IMR-90 (cell line): ENCODE measurements around the gene NFIA. TPM values are rescaled to one million over a fixed set of nuclear protein-coding genes. Genes with fewer than 3 reads are reported as not detected.

ENCODE experiments used
- ATAC-seq: fragments of 200-7000 bp; cut with Tn5 transposase; 2 replicates; pipeline ENCODE4 v1.9.1; 2020; ENCODE audit warnings: low read depth, mild to moderate bottlenecking, moderate library complexity
- BruUV-seq: library from RNA; stranded (reverse); fragments of 400-500 nt; replicated peaks from 2 replicates; lab custom pipeline; 2021; lab: Mats Ljungman, UMichigan
- CTCF ChIA-PET: fragments of 300-600 bp; formaldehyde crosslinking; extraction: SDS; loops from one replicate; lab custom pipeline; 2021; ENCODE audit warnings: antibody characterized with exemption; lab: Yijun Ruan, JAX
- POLR2A ChIA-PET: fragments of 300-600 bp; sonication (Branson Sonifier 250); formaldehyde crosslinking; loops from one replicate; lab custom pipeline; 2022; ENCODE audit warnings: antibody characterized with exemption; ENCODE audit not compliant: unreplicated experiment; lab: Charles Lee
- DNase-seq: peaks from one replicate; pipeline ENCODE4 v3.0.0; 2013
- H2AFZ ChIP-seq: replicated peaks from 2 replicates; pipeline ENCODE3; 2013; ENCODE audit warnings: low read length, mild to moderate bottlenecking; ENCODE audit not compliant: poor library complexity
- H2AK5ac ChIP-seq: 2 replicates; pipeline ENCODE4 v1.6.1; 2013; ENCODE audit warnings: low read depth, low read length, inconsistent platforms
- H2AK9ac ChIP-seq: replicated peaks from 2 replicates; pipeline ENCODE3; 2013; ENCODE audit warnings: mild to moderate bottlenecking, low read depth, low read length, moderate library complexity; ENCODE audit not compliant: poor library complexity
- H2BK120ac ChIP-seq: 2 replicates; pipeline ENCODE4 v1.6.1; 2013; ENCODE audit warnings: low read depth, low read length, inconsistent platforms
- H2BK15ac ChIP-seq: 3 replicates; pipeline ENCODE4 v1.6.1; 2013; ENCODE audit warnings: low read depth, low read length, inconsistent platforms
- H2BK20ac ChIP-seq: 2 replicates; pipeline ENCODE4 v1.6.1; 2013; ENCODE audit warnings: low read depth, mild to moderate bottlenecking, inconsistent platforms, low read length, moderate library complexity
- H2BK5ac ChIP-seq: 2 replicates; pipeline ENCODE4 v1.6.1; 2013; ENCODE audit warnings: mild to moderate bottlenecking, low read depth, low read length, inconsistent platforms; ENCODE audit not compliant: poor library complexity, severe bottlenecking
- H3K14ac ChIP-seq: replicated peaks from 2 replicates; pipeline ENCODE4 v1.6.1; 2013; ENCODE audit warnings: low read depth, low read length, inconsistent platforms
- H3K18ac ChIP-seq: 2 replicates; pipeline ENCODE4 v1.6.1; 2013; ENCODE audit warnings: low read depth, low read length, control low read depth
- H3K23ac ChIP-seq: 2 replicates; pipeline ENCODE4 v1.6.1; 2013; ENCODE audit warnings: low read depth, low read length, inconsistent platforms
- H3K27ac ChIP-seq: 2 replicates; pipeline ENCODE4 v1.5.1; 2013; ENCODE audit warnings: mild to moderate bottlenecking, control low read depth, low read length; ENCODE audit not compliant: insufficient read depth
- H3K27me3 ChIP-seq: 2 replicates; pipeline ENCODE4 v1.6.1; 2013; ENCODE audit warnings: low read length; ENCODE audit not compliant: control insufficient read depth, insufficient read depth
- H3K36me3 ChIP-seq: 2 replicates; pipeline ENCODE4 v1.6.1; 2013; ENCODE audit warnings: low read length, mixed read lengths; ENCODE audit not compliant: control insufficient read depth, insufficient read depth
- H3K4ac ChIP-seq: 2 replicates; pipeline ENCODE4 v1.6.1; 2013; ENCODE audit warnings: low read depth, low read length, inconsistent platforms
- H3K4me1 ChIP-seq: 2 replicates; pipeline ENCODE4 v1.6.1; 2013; ENCODE audit warnings: low read length, mixed read lengths; ENCODE audit not compliant: control insufficient read depth, insufficient read depth
- H3K4me2 ChIP-seq: 2 replicates; pipeline ENCODE4 v1.6.1; 2013; ENCODE audit warnings: low read depth, mild to moderate bottlenecking, control low read depth, low read length, moderate library complexity
- H3K4me3 ChIP-seq: 2 replicates; pipeline ENCODE4 v1.5.1; 2013; ENCODE audit warnings: low read depth, mild to moderate bottlenecking, control low read depth, low read length, moderate library complexity; ENCODE audit not compliant: insufficient read depth
- H3K56ac ChIP-seq: 2 replicates; pipeline ENCODE4 v1.6.1; 2013; ENCODE audit warnings: low read length, inconsistent platforms; ENCODE audit not compliant: insufficient read depth; ENCODE audit errors: extremely low read depth
- H3K79me1 ChIP-seq, 2 experiments: 2 replicates each; pipeline ENCODE4 v1.6.1; 2013; ENCODE audit warnings: low read length in 2 of 2, inconsistent platforms in 1 of 2, low read depth in 1 of 2
- H3K9ac ChIP-seq: 2 replicates; pipeline ENCODE4 v1.6.1; 2013; ENCODE audit warnings: low read depth, low read length, control low read depth
- H3K9me1 ChIP-seq: 2 replicates; pipeline ENCODE4 v1.6.1; 2013; ENCODE audit warnings: low read length, inconsistent platforms; ENCODE audit not compliant: insufficient read depth
- H3K9me3 ChIP-seq: 2 replicates; pipeline ENCODE4 v1.6.1; 2013; ENCODE audit warnings: low read length; ENCODE audit not compliant: control insufficient read depth, insufficient read depth
- H4K20me1 ChIP-seq: 2 replicates; pipeline ENCODE4 v1.6.1; 2013; ENCODE audit warnings: low read length, inconsistent platforms; ENCODE audit not compliant: insufficient read depth
- H4K5ac ChIP-seq: 2 replicates; pipeline ENCODE4 v1.6.1; 2013; ENCODE audit warnings: mild to moderate bottlenecking, low read depth, low read length, control low read depth
- H4K8ac ChIP-seq, 2 experiments: 2 replicates each; pipeline ENCODE4 v1.6.1; 2013; ENCODE audit warnings: low read depth in 2 of 2, low read length in 2 of 2, control low read depth in 1 of 2, inconsistent platforms in 1 of 2
- H4K91ac ChIP-seq: 2 replicates; pipeline ENCODE4 v1.6.1; 2013; ENCODE audit warnings: low read depth, low read length, inconsistent platforms; ENCODE audit not compliant: insufficient read depth
- CEBPB ChIP-seq: IDR thresholded peaks from 2 replicates; pipeline ENCODE4 v1.6.1; 2012; ENCODE audit warnings: low read depth, low read length, improper control_type of control experiment
- CTCF ChIP-seq: conservative IDR thresholded peaks from 2 replicates; pipeline ENCODE4 v1.5.1; 2012; ENCODE audit warnings: mild to moderate bottlenecking, low read depth, low read length, improper control_type of control experiment
- FOS ChIP-seq: fragments of 150-350 bp; IDR thresholded peaks from 2 replicates; pipeline ENCODE4 v1.6.1; 2016; ENCODE audit warnings: low read depth, low read length
- MAFK ChIP-seq: IDR thresholded peaks from 2 replicates; pipeline ENCODE4 v1.6.1; 2012; ENCODE audit warnings: low read depth, low read length, improper control_type of control experiment
- NFE2L2 ChIP-seq: fragments of 150-350 bp; IDR thresholded peaks from 2 replicates; pipeline ENCODE4 v1.6.1; 2016; ENCODE audit warnings: low read depth, mild to moderate bottlenecking, low read length
- RAD21 ChIP-seq: IDR thresholded peaks from 2 replicates; pipeline ENCODE4 v1.6.1; 2012; ENCODE audit warnings: low read length, improper control_type of control experiment
- RFX5 ChIP-seq: IDR thresholded peaks from 2 replicates; pipeline ENCODE4 v1.8.0; 2012; ENCODE audit warnings: low read depth, mild to moderate bottlenecking, low read length, moderate library complexity
- USF2 ChIP-seq: fragments of 150-350 bp; IDR thresholded peaks from 2 replicates; pipeline ENCODE4 v1.6.1; 2017; ENCODE audit warnings: mild to moderate bottlenecking, antibody characterized with exemption, low read length, low read depth
- WGBS, 2 experiments: methylation state at CpG; one replicate each; pipeline versions ENCODE4 v1.1.5 to v1.1.7; 2013; ENCODE audit warnings: missing lambda C conversion rate in 2 of 2; ENCODE audit not compliant: insufficient read length in 1 of 2; ENCODE audit errors: extremely low coverage in 2 of 2; 5-methylcytosine and 5-hydroxymethylcytosine counted together
- dilution Hi-C: fragments of 300-500 bp; cut with HindIII; formaldehyde crosslinking; loops from one replicate; pipeline ENCODE4 v1.14.3; 2018; ENCODE audit warnings: low sequenced_read_pairs; ENCODE audit not compliant: unreplicated experiment
- in situ Hi-C: fragments of 300-500 bp; cut with MboI; formaldehyde crosslinking; loops from 3 replicates; pipeline ENCODE4 v1.14.3; 2019; ENCODE audit warnings: low sequenced_read_pairs, inconsistent platforms, mixed read lengths
- intact Hi-C: fragments of 100-400 bp; cut with micrococcal nuclease; formaldehyde crosslinking; loops from 2 replicates; pipeline ENCODE4 v1.10.0; 2022
- polyA plus RNA-seq, 3 experiments: library from polyadenylated mRNA; depleted of rRNA; stranded (reverse); fragments of >200 nt; gene quantifications; 2 replicates each; pipeline ENCODE4 v1.2.3, GENCODE V29; 2012; ENCODE audit warnings: low replicate concordance in 1 of 3
- total RNA-seq: library from RNA; depleted of rRNA; stranded (reverse); fragments of >200 nt; gene quantifications from 2 replicates; pipeline ENCODE4 v1.2.3, GENCODE V29; 2012

Gene NFIA
- total and polyA plus RNA-seq, 2 of the 4 experiments (the other 2 are of a cell fraction), result 1.6 to 2.2 TPM

- Histone ChIP-seq H3K36me3 (no peaks in the 10 kb centered on the region), H3K9me1 (no peaks in the 10 kb centered on the region), H3K27me3 (no peaks in the 10 kb centered on the region; the same call in 1 of the 2 replicates), H3K79me1 (no peaks in the 10 kb centered on the region), H3K4me2 (no peak overlapping the region), H3K23ac (no peak overlapping the region), H3K27ac (no peak overlapping the region), H3K18ac (no peak overlapping the region), H4K8ac (no peak overlapping the region), H3K4ac (no peak overlapping the region), H2BK20ac (no peak overlapping the region), H3K9ac (no peak overlapping the region), H2AK9ac (no peak overlapping the region), H4K91ac (no peak overlapping the region), H2AFZ (no peak overlapping the region), H4K20me1 (no peaks in the 10 kb centered on the region), H2BK15ac (no peak overlapping the region), H4K5ac (no peak overlapping the region), H3K9me3 (no peaks in the 10 kb centered on the region), H2AK5ac (no peak overlapping the region), H3K4me3 (no peak overlapping the region), H3K4me1 (no peaks in the 10 kb centered on the region), H2BK5ac (no peak overlapping the region), H2BK120ac (no peak overlapping the region), H3K56ac (no peak overlapping the region), H3K14ac (no peak overlapping the region)
- ChIA-PET POLR2A (no interaction called here), CTCF (no interaction called here)
- BruUV-seq, result no TSS peak
- no peak for DNase-seq
- TF ChIP-seq CEBPB (no peak), CTCF (no peak), RFX5 (no peak), MAFK (no peak), FOS (no peak), NFE2L2 (no peak), USF2 (no peak), RAD21 (no peak)
- ATAC-seq, result no peak
- dilution Hi-C loops (no loop called here), intact Hi-C loops (no loop called here), in situ Hi-C loops (no loop called here)
- WGBS, 2 experiments, result no CpG with 5 or more reads among the region's 6 CpGs
Observed at GRCh38 chr1:61368876-61369275, 286.5 kb downstream of the NFIA start.
